PFSK-1 (cell line): ENCODE measurements around the gene KIRREL2.

Experiments used
- FOXP2 ChIP-seq: optimal IDR thresholded peaks from 2 replicates; pipeline ENCODE3; 2011; ENCODE audit warnings: borderline replicate concordance, control low read depth, inconsistent platforms; ENCODE audit not compliant: insufficient read depth; ENCODE audit errors: extremely low read length, extremely low read depth
- POLR2AphosphoS5 ChIP-seq: IDR thresholded peaks from 2 replicates; pipeline ENCODE4 v1.6.1; 2012; ENCODE audit warnings: low read depth, mild to moderate bottlenecking, control low read depth, low read length, moderate library complexity
- REST ChIP-seq, 2 experiments: IDR thresholded peaks; 2 replicates each; pipeline versions ENCODE4 v1.6.1 to v1.8.0; 2011 to 2012; ENCODE audit warnings: low read depth in 2 of 2, low read length in 2 of 2, control low read depth in 1 of 2, inconsistent platforms in 1 of 2, mild to moderate bottlenecking in 1 of 2, moderate library complexity in 1 of 2; ENCODE audit not compliant: insufficient read depth in 1 of 2
- SIN3A ChIP-seq: IDR thresholded peaks from 2 replicates; pipeline ENCODE4 v1.6.1; 2012; ENCODE audit warnings: mild to moderate bottlenecking, low read length, moderate library complexity, borderline replicate concordance; ENCODE audit not compliant: insufficient read depth
- TAF1 ChIP-seq: IDR thresholded peaks from 2 replicates; pipeline ENCODE4 v1.6.1; 2012; ENCODE audit warnings: low read length, control low read depth, borderline replicate concordance; ENCODE audit not compliant: insufficient read depth

- TF ChIP-seq POLR2AphosphoS5: no peak
- TF ChIP-seq TAF1: no peak
- no peak for TF ChIP-seq SIN3A
- no peak for TF ChIP-seq REST (IDR thresholded peaks at IDR 0.05; ENCODE audit: insufficient read depth in 1 of 2, low read depth in 2 of 2, low read length in 2 of 2)
- TF ChIP-seq FOXP2: no peak
These were observed 44.3 kb upstream of the KIRREL2 start, which contains the start of gene PRODH2 for GRCh38 chr19:35812220-35813042.
